ENCODE results near the gene CHST11. TPM values are rescaled to one million over a fixed set of nuclear protein-coding genes. Genes with fewer than 3 reads are reported as not detected.

Gene CHST11
- total and polyA plus RNA-seq, 10 of the 15 experiments (the other 5 are each of a cell fraction or from before 2014, with no cell fraction given): 1.9 to 38.1 (median 17.2) TPM

- Histone ChIP-seq H2AFZ (ENCODE audit: control insufficient read depth, low read depth, low read length) (no peak overlapping the region), H3K9me3 (replicated peaks; ENCODE audit: control insufficient read depth, insufficient read depth, low read length) (no peaks in the 10 kb centered on the region), H3K4me1 (ENCODE audit: control insufficient read depth, insufficient read depth, low read length) (peaks cover 42% of the 10 kb centered on the region), H3K27me3 (replicated peaks in 1 of 2; ENCODE audit: control insufficient read depth in 2 of 2, insufficient read depth in 2 of 2, low read length in 1 of 2) (no peaks in the 10 kb centered on the region), H3K36me3 (ENCODE audit: control insufficient read depth in 2 of 2, insufficient read depth in 2 of 2, low read length in 1 of 2) (peaks cover 1 to 3% of the 10 kb centered on the region in 2 experiments; a peak in 1 of 4 replicates), H3K4me2 (ENCODE audit: control insufficient read depth, insufficient read depth) (no peak overlapping the region), H3K27ac (ENCODE audit: control insufficient read depth, insufficient read depth) (no peak overlapping the region), H3K9ac (ENCODE audit: control insufficient read depth, insufficient read depth, low read length) (no peak overlapping the region), H3K79me2 (ENCODE audit: control insufficient read depth, insufficient read depth, low read length) (peaks cover 40% of the 10 kb centered on the region), H4K20me1 (ENCODE audit: control insufficient read depth, insufficient read depth) (no peaks in the 10 kb centered on the region; the same call in 1 of the 2 replicates), H3K4me3 (no peak overlapping the region)
- no peak for ATAC-seq
- intact Hi-C loops (cut with micrococcal nuclease; ENCODE audit: unreplicated experiment): no loop called here
- CTCF ChIA-PET: no interaction called here
- SMC1A ChIA-PET (ENCODE audit: uncharacterized antibody, unreplicated experiment): interaction anchor here (0.9 to 1.4 kb wide), 3 partner anchors 9 to 19 kb away, joined by 5 to 6 read pairs (median 6); no protein-coding TSS in a partner anchor
- 98% methylated on average over 4 of the region's 4 CpGs for whole genome bisulfite sequencing (ENCODE audit: insufficient coverage, insufficient replicate concordance, low lambda C conversion rate, missing lambda C conversion rate)
- RAD21 ChIA-PET (ENCODE audit: unreplicated experiment): no interaction called here
- BruUV-seq (replicated peaks): no TSS peak
- POLR2A ChIA-PET: no interaction called here
- no peak for TF ChIP-seq SP1 (IDR thresholded peaks at IDR 0.05; ENCODE audit: low read depth, low read length)
- TF ChIP-seq BHLHE40 (IDR thresholded peaks at IDR 0.05; ENCODE audit: borderline replicate concordance in 1 of 2, low read depth in 2 of 2, low read length in 1 of 2): no peak
- TF ChIP-seq ZNF592 (IDR thresholded peaks at IDR 0.05): no peak
- no peak for TF ChIP-seq SUZ12 (IDR thresholded peaks at IDR 0.05; ENCODE audit: unreplicated experiment)
- TF ChIP-seq ZBTB4 (CRISPR knock-in tag; IDR thresholded peaks at IDR 0.05): no peak
- TF ChIP-seq GABPA (IDR thresholded peaks at IDR 0.05; ENCODE audit: low read depth): no peak
- DNase-seq (ENCODE audit: low read depth, low spot score): no peak
- no peak for FAIRE-seq
- in situ Hi-C loops (cut with MboI): no loop called here
Measured at GRCh38 chr12:104585448-104586055, 128.8 kb downstream of the CHST11 start.
